A673 (cell line): ENCODE results near the gene GRIP1. TPM values are rescaled to one million over a fixed set of nuclear protein-coding genes. Genes with fewer than 3 reads are reported as not detected.

Experiments used
- BruUV-seq: library from RNA; stranded (reverse); fragments of 400-500 nt; replicated peaks from 2 replicates; lab custom pipeline; 2021; lab: Mats Ljungman, UMichigan
- CTCF ChIA-PET: fragments of 300-600 bp; sonication (Branson Sonifier 250); formaldehyde crosslinking; loops from one replicate; lab custom pipeline; 2022; ENCODE audit warnings: antibody characterized with exemption; lab: Charles Lee
- POLR2A ChIA-PET: fragments of 300-600 bp; sonication (Branson Sonifier 250); formaldehyde crosslinking; loops from one replicate; lab custom pipeline; 2022; ENCODE audit warnings: antibody characterized with exemption; ENCODE audit not compliant: low non-redundant PET; lab: Charles Lee
- DNase-seq: peaks from one replicate; pipeline ENCODE4 v3.0.0-alpha.2; 2015; ENCODE audit warnings: low spot score
- H3K27ac ChIP-seq: fragments of 200-600 bp; sonication (generic); 2 replicates; pipeline ENCODE4 v1.5.1; 2016; ENCODE audit warnings: mixed run types, low read depth, mild to moderate bottlenecking, mixed read lengths, antibody characterized with exemption, low read length; ENCODE audit not compliant: poor library complexity, severe bottlenecking
- H3K27me3 ChIP-seq: fragments of 200-600 bp; sonication (generic); replicated peaks from 2 replicates; pipeline ENCODE4 v1.6.1; 2017; ENCODE audit warnings: mixed run types, low read depth, mild to moderate bottlenecking, mixed read lengths, antibody characterized with exemption, low read length; ENCODE audit not compliant: insufficient read depth, poor library complexity
- H3K36me3 ChIP-seq: fragments of 200-600 bp; sonication (generic); 2 replicates; pipeline ENCODE4 v1.6.1; 2016; ENCODE audit warnings: mixed run types, mild to moderate bottlenecking, mixed read lengths, antibody characterized with exemption, low read length; ENCODE audit not compliant: insufficient read depth, poor library complexity, severe bottlenecking
- H3K4me1 ChIP-seq: fragments of 200-600 bp; sonication (generic); 2 replicates; pipeline ENCODE4 v1.6.1; 2017; ENCODE audit warnings: mixed run types, mild to moderate bottlenecking, mixed read lengths, antibody characterized with exemption, low read length; ENCODE audit not compliant: insufficient read depth, poor library complexity, severe bottlenecking
- H3K4me3 ChIP-seq: fragments of 200-600 bp; sonication (generic); 2 replicates; pipeline ENCODE4 v1.5.1; 2016; ENCODE audit warnings: low read depth, mixed run types, mild to moderate bottlenecking, mixed read lengths, low read length; ENCODE audit not compliant: poor library complexity, severe bottlenecking
- H3K9me3 ChIP-seq: fragments of 200-600 bp; sonication (generic); 2 replicates; pipeline ENCODE4 v1.6.1; 2016; ENCODE audit warnings: mixed run types, low read depth, mild to moderate bottlenecking, mixed read lengths, antibody characterized with exemption, low read length; ENCODE audit not compliant: poor library complexity, severe bottlenecking
- EZH2 ChIP-seq: fragments of 200-600 bp; sonication (generic); IDR thresholded peaks from 2 replicates; pipeline ENCODE4 v1.6.1; 2017; ENCODE audit warnings: borderline replicate concordance, low read depth, mild to moderate bottlenecking, mixed read lengths, antibody characterized with exemption, low read length; ENCODE audit not compliant: poor library complexity, severe bottlenecking
- intact Hi-C: fragments of 100-400 bp; cut with micrococcal nuclease; formaldehyde crosslinking; loops from one replicate; pipeline ENCODE4 v1.10.0; 2022; ENCODE audit not compliant: unreplicated experiment
- total RNA-seq: library from RNA; stranded (reverse); gene quantifications from 2 replicates; pipeline ENCODE4 v1.2.3, GENCODE V29; 2021
- TF ChIP-seq, protein P1 (sequence below): fragments of 300-800, 200-600 bp; sonication (generic); conservative IDR thresholded peaks from 2 replicates; pipeline ENCODE4 v1.5.1; 2017; ENCODE audit warnings: low read depth, mild to moderate bottlenecking, antibody characterized with exemption, low read length, moderate library complexity, mixed read lengths

The GRIP1 gene
- total RNA-seq, 1 experiment from 2014 or later, result 3.6 TPM

DNA sequence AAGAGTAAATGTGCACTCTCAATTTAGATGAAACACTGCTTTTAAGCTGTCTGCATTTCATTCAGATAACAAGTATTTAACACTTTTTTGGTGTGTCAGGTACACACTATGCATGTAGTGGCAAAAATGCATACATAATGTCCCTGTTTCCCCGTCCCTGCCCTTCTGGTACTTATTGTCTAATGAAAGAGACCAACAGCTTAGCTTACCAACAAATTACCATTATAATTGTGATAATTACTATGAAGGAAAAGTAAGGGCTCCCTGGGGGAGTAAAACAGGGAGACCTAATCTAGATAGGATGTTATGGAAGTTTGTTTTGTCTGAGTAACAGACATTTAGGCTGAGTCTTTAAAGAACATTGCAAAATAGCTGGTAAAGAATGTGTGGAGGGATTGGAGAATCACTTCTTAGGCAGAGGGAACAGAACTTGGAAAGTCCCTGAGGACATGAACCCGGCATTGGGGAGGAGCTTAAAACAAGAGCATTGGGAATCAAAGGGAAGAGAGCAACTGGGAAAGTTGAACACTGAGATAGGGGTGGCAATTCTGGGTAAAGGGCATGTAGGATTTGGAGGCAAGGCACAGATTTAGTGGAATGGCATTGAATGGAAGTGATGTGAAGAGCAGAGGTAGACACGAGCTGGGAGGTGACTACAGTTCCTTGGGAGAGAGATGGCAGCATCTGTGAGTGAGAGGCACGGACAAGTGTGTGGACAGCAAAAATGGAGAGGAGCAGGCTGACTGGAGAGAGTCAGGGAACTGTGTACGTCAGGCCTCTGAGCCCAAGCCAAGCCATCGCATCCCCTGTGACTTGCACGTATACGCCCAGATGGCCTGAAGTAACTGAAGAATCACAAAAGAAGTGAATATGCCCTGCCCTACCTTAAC is 181.6 kb downstream of the GRIP1 start:
- CTCF ChIA-PET, result no interaction called here

DNA sequence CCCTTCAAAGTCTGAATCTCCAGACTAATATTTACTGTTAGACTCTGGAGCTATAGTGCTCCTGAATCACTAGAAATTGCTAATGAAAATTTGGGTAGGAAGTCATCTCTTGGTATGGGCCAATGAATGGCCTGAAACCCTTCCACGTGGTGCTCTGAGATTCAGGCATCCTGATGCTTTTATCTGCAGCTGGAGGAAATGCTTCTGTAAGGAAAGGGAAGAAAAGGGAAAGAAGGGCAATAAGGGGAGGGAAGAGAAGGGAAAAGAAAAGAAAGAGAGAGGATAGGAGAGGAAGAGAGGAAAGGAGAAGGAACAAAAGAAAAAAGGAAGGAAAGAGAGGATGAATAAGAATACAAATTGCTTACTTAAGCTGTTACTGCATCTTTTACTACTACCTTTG is 182.3 kb downstream of the GRIP1 start:
- Histone ChIP-seq H3K9me3 (no peaks in the 10 kb centered on the region), H3K27me3 (peaks cover 44% of the 10 kb centered on the region), H3K4me1 (no peaks in the 10 kb centered on the region), H3K4me3 (no peak overlapping the region), H3K27ac (no peak overlapping the region), H3K36me3 (no peaks in the 10 kb centered on the region)
- no peak for DNase-seq
- POLR2A ChIA-PET, result no interaction called here
- BruUV-seq, result no TSS peak
- TF ChIP-seq EZH2, result no peak
- TF ChIP-seq, protein P1, sequence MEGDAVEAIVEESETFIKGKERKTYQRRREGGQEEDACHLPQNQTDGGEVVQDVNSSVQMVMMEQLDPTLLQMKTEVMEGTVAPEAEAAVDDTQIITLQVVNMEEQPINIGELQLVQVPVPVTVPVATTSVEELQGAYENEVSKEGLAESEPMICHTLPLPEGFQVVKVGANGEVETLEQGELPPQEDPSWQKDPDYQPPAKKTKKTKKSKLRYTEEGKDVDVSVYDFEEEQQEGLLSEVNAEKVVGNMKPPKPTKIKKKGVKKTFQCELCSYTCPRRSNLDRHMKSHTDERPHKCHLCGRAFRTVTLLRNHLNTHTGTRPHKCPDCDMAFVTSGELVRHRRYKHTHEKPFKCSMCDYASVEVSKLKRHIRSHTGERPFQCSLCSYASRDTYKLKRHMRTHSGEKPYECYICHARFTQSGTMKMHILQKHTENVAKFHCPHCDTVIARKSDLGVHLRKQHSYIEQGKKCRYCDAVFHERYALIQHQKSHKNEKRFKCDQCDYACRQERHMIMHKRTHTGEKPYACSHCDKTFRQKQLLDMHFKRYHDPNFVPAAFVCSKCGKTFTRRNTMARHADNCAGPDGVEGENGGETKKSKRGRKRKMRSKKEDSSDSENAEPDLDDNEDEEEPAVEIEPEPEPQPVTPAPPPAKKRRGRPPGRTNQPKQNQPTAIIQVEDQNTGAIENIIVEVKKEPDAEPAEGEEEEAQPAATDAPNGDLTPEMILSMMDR, result no peak
- intact Hi-C loops, result no loop called here
- CTCF ChIA-PET, result no interaction called here

More for the DNA sequence above, 181.6 kb downstream of the GRIP1 start:
- TF ChIP-seq, protein P1, result no peak
- no peak for TF ChIP-seq EZH2
- no peak for DNase-seq
- Histone ChIP-seq H3K4me3 (no peak overlapping the region), H3K9me3 (no peaks in the 10 kb centered on the region), H3K27ac (no peak overlapping the region), H3K27me3 (peaks cover 38% of the 10 kb centered on the region), H3K36me3 (no peaks in the 10 kb centered on the region), H3K4me1 (no peaks in the 10 kb centered on the region)
- POLR2A ChIA-PET, result no interaction called here
- BruUV-seq, result no TSS peak
- intact Hi-C loops, result no loop called here

DNA sequence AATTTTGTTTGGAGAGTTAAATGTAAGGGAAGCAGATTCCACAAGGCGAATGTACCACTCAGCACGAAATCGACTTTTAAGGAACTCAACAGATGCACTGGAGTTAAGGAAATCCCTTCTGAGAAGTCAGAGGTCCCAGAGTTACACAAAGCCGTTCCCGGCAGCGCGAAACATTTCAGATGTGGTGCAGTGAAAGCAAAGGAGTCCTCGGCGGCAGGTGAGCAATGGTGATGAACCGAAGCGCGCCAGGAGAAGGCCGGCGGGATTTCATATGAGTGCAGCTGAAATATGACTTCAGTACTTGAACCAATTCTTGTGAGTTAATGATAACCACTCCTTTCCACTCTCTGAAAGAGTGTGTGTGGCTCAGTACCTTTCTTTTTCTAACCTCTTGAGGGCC is 183.2 kb downstream of the GRIP1 start:
- CTCF ChIA-PET, result no interaction called here
- no peak for DNase-seq
- no peaks in the 10 kb centered on the region for H3K36me3 ChIP-seq
- no peaks in the 10 kb centered on the region for H3K4me1 ChIP-seq
- H3K9me3 ChIP-seq, result no peaks in the 10 kb centered on the region
- BruUV-seq, result no TSS peak
- peaks cover 46% of the 10 kb centered on the region for H3K27me3 ChIP-seq
- POLR2A ChIA-PET, result no interaction called here
- TF ChIP-seq, protein P1, result no peak
- no peak for TF ChIP-seq EZH2
- intact Hi-C loops, result no loop called here
- no peak overlapping the region for H3K4me3 ChIP-seq
- H3K27ac ChIP-seq, result no peak overlapping the region
